GM12878 (cell line): ENCODE results near the gene ACADVL. TPM values are rescaled to one million over a fixed set of nuclear protein-coding genes. Genes with fewer than 3 reads are reported as not detected.

Experiments
- ATAC-seq: fragments of 200-7000 bp; cut with Tn5 transposase; 3 replicates; pipeline ENCODE4 v1.9.1; 2020; ENCODE audit warnings: mild to moderate bottlenecking, moderate library complexity
- BruUV-seq: library from RNA; stranded (reverse); fragments of 400-500 nt; replicated peaks from 2 replicates; lab custom pipeline; 2021; lab: Mats Ljungman, UMichigan
- CTCF ChIA-PET: fragments of 300-600 bp; sonication (Branson Sonifier 250); formaldehyde crosslinking; extraction: SDS; loops from one replicate; lab custom pipeline; 2021; ENCODE audit warnings: inconsistent platforms; lab: Yijun Ruan, JAX
- POLR2A ChIA-PET: fragments of 350-600 bp; formaldehyde crosslinking; extraction: SDS; loops from one replicate; lab custom pipeline; 2021; ENCODE audit warnings: inconsistent platforms; lab: Charles Lee
- RAD21 ChIA-PET: fragments of 300-600 bp; sonication (Branson Sonifier 250); formaldehyde crosslinking; loops from one replicate; lab custom pipeline; 2023; ENCODE audit warnings: antibody characterized with exemption; ENCODE audit not compliant: unreplicated experiment; lab: Charles Lee
- SMC1A ChIA-PET: fragments of 300-600 bp; sonication (Branson Sonifier 250); formaldehyde crosslinking; loops from one replicate; lab custom pipeline; 2023; ENCODE audit not compliant: unreplicated experiment, uncharacterized antibody; lab: Charles Lee
- DNase-seq: peaks from one replicate; pipeline ENCODE4 v3.0.0-alpha.2; 2011; ENCODE audit warnings: low read depth, low spot score
- FAIRE-seq: peaks from 3 replicates; lab custom pipeline; 2011; peaks lifted over from hg19 to GRCh38; lab: Jason Lieb, UNC
- H2AFZ ChIP-seq: 2 replicates; pipeline ENCODE4 v1.6.0; 2011; ENCODE audit warnings: low read depth, low read length, control low read depth; ENCODE audit not compliant: control insufficient read depth
- H3K27ac ChIP-seq: 2 replicates; pipeline ENCODE4 v1.5.1; 2011; ENCODE audit warnings: control low read depth; ENCODE audit not compliant: control insufficient read depth, insufficient read depth
- H3K27me3 ChIP-seq, 2 experiments: replicated peaks in 1 of 2; 2 replicates each; pipeline versions ENCODE4 v1.6.0 to v1.6.1; 2011; ENCODE audit warnings: low read length in 1 of 2; ENCODE audit not compliant: control insufficient read depth in 2 of 2, insufficient read depth in 2 of 2
- H3K36me3 ChIP-seq, 2 experiments: 2 replicates each; pipeline ENCODE4 v1.5.1; 2011; ENCODE audit warnings: low read length in 1 of 2; ENCODE audit not compliant: control insufficient read depth in 2 of 2, insufficient read depth in 2 of 2
- H3K4me1 ChIP-seq: 2 replicates; pipeline ENCODE4 v1.6.1; 2011; ENCODE audit warnings: mild to moderate bottlenecking, low read length, moderate library complexity, mixed read lengths; ENCODE audit not compliant: control insufficient read depth, insufficient read depth
- H3K4me2 ChIP-seq: 2 replicates; pipeline ENCODE4 v1.6.0; 2011; ENCODE audit warnings: control low read depth; ENCODE audit not compliant: control insufficient read depth, insufficient read depth
- H3K4me3 ChIP-seq: fragments of 200-600 bp; sonication (generic); 2 replicates; pipeline ENCODE4 v1.5.1; 2016
- H3K79me2 ChIP-seq: 2 replicates; pipeline ENCODE4 v1.6.0; 2011; ENCODE audit warnings: low read length; ENCODE audit not compliant: control insufficient read depth, insufficient read depth
- H3K9ac ChIP-seq: 2 replicates; pipeline ENCODE4 v1.8.0; 2011; ENCODE audit warnings: low read length, control low read depth, mixed read lengths; ENCODE audit not compliant: control insufficient read depth, insufficient read depth
- H3K9me3 ChIP-seq: replicated peaks from 3 replicates; pipeline ENCODE4 v1.5.1; 2011; ENCODE audit warnings: mild to moderate bottlenecking, low read length; ENCODE audit not compliant: control insufficient read depth, insufficient read depth
- H4K20me1 ChIP-seq: 2 replicates; pipeline ENCODE4 v1.6.0; 2011; ENCODE audit not compliant: control insufficient read depth, insufficient read depth
- BHLHE40 ChIP-seq, 2 experiments: fragments of 450-650 bp in 1 of 2; IDR thresholded peaks; 2 replicates each; pipeline ENCODE4 v1.6.1; 2011 to 2017; ENCODE audit warnings: low read depth in 2 of 2, borderline replicate concordance in 1 of 2, improper control_type of control experiment in 1 of 2, low read length in 1 of 2, mild to moderate bottlenecking in 1 of 2
- CHD1 ChIP-seq: IDR thresholded peaks from 2 replicates; pipeline ENCODE4 v1.6.1; 2012; ENCODE audit warnings: low read depth, low read length, improper control_type of control experiment
- CTCF ChIP-seq, 3 experiments: IDR thresholded peaks in 2 of 3; conservative IDR thresholded peaks in 1 of 3; 2 replicates each; pipeline ENCODE4 v1.5.1; 2011; ENCODE audit warnings: low read depth in 3 of 3, low read length in 3 of 3, mild to moderate bottlenecking in 3 of 3, control low read depth in 2 of 3, moderate library complexity in 2 of 3, inconsistent platforms in 1 of 3, mixed read lengths in 1 of 3; ENCODE audit not compliant: control insufficient read depth in 2 of 3, insufficient read depth in 1 of 3; ENCODE audit errors: extremely low read depth in 1 of 3
- HCFC1 ChIP-seq: fragments of 150-350 bp; IDR thresholded peaks from 2 replicates; pipeline ENCODE4 v1.6.1; 2014; ENCODE audit warnings: low read length
- MTA3 ChIP-seq: IDR thresholded peaks from 2 replicates; pipeline ENCODE4 v1.6.1; 2012; ENCODE audit warnings: low read length, inconsistent platforms, borderline replicate concordance
- MYC ChIP-seq: IDR thresholded peaks from 2 replicates; pipeline ENCODE4 v1.6.1; 2011; ENCODE audit warnings: mild to moderate bottlenecking, low read length, moderate library complexity, inconsistent platforms; ENCODE audit not compliant: insufficient read depth, insufficient replicate concordance, insufficient read length, severe bottlenecking
- SUZ12 ChIP-seq: fragments of 200-600 bp; sonication (generic); IDR thresholded peaks from one replicate; pipeline ENCODE4 v1.6.1; 2018; ENCODE audit warnings: antibody characterized with exemption, mild to moderate bottlenecking; ENCODE audit not compliant: unreplicated experiment
- WGBS: methylation state at CpG from one replicate; pipeline ENCODE4 v1.1.6; 2016; ENCODE audit warnings: low lambda C conversion rate; ENCODE audit not compliant: insufficient replicate concordance, insufficient coverage; ENCODE audit errors: missing lambda C conversion rate; 5-methylcytosine and 5-hydroxymethylcytosine counted together
- in situ Hi-C: fragments of 300-500 bp; cut with MboI; formaldehyde crosslinking; loops from 9 replicates; pipeline ENCODE4 v1.14.3; 2018; ENCODE audit warnings: mixed read lengths
- intact Hi-C: fragments of 100-400 bp; cut with micrococcal nuclease; formaldehyde crosslinking; loops from one replicate; pipeline ENCODE4 v1.14.2; 2022; ENCODE audit not compliant: unreplicated experiment
- polyA plus RNA-seq, 11 experiments: library from polyadenylated mRNA; depleted of rRNA in 4 of 11; unstranded in 6 of 11; stranded (reverse) in 5 of 11; fragments of >200 nt; fragmentation: Nextera tagmentation in 4 of 11; fragmentation: Illumina TruSeq in 1 of 11; extraction: Ambion mirVana in 4 of 11; extraction: Trizol in 1 of 11; gene quantifications; 1 replicate in 1 of 11; 2 replicates in 10 of 11; pipeline versions ENCODE4 v1.2.1 to v1.2.3, GENCODE V29; 2011 to 2016; ENCODE audit warnings: inconsistent platforms in 2 of 11, missing spikeins in 2 of 11, low read depth in 1 of 11
- total RNA-seq, 4 experiments: library from RNA; depleted of rRNA in 3 of 4; stranded (reverse); fragments of >200 nt in 3 of 4; fragmentation: Illumina TruSeq in 1 of 4; extraction: Trizol in 1 of 4; gene quantifications; 2 replicates each; pipeline versions ENCODE4 v1.2.1 to v1.2.3, GENCODE V29; 2013 to 2021

ACADVL gene
- total and polyA plus RNA-seq, 10 of the 15 experiments (the other 5 are each of a cell fraction or from before 2014, with no cell fraction given), result 25.4 to 232 (median 180) TPM

GRCh38 chr17:7186241-7186640 is 33.5 kb upstream of the ACADVL start:
- Histone ChIP-seq H2AFZ (no peak overlapping the region), H3K4me1 (no peaks in the 10 kb centered on the region), H3K27me3 (no peaks in the 10 kb centered on the region), H3K36me3 (no peaks in the 10 kb centered on the region), H3K9me3 (no peaks in the 10 kb centered on the region), H3K4me2 (no peak overlapping the region), H3K27ac (no peak overlapping the region), H3K9ac (no peak overlapping the region), H3K79me2 (no peaks in the 10 kb centered on the region), H4K20me1 (no peaks in the 10 kb centered on the region), H3K4me3 (no peak overlapping the region)
- FAIRE-seq (no peak), ATAC-seq (peak; percentile 73), DNase-seq (no peak)
- in situ Hi-C loops (no loop called here), intact Hi-C loops (no loop called here)
- no TSS peak for BruUV-seq
- ChIA-PET SMC1A (interaction anchor here (0.6 to 1.4 kb wide), 3 partner anchors 9 to 526 kb away, joined by 3 to 4 read pairs (median 3); no protein-coding TSS in a partner anchor), POLR2A (no interaction called here), RAD21 (no interaction called here), CTCF (interaction anchor here (0.7 to 1.8 kb wide), 3 partner anchors 9 to 141 kb away, joined by 3 to 12 read pairs (median 3); no protein-coding TSS in a partner anchor)
- 33% methylated on average over 7 of the region's 7 CpGs for WGBS
- TF ChIP-seq CTCF (IDR thresholded peaks at IDR 0.05 in 2 of 3, conservative IDR thresholded peaks at IDR 0.05 in 1 of 3; ENCODE audit: control insufficient read depth in 2 of 3, extremely low read depth in 1 of 3, insufficient read depth in 1 of 3, low read depth in 3 of 3, low read length in 3 of 3) (peak in 2 of 3 experiments; percentile 36 to 40; a peak in 3 of 6 replicates), CHD1 (no peak)

GRCh38 chr17:7190276-7190917 is 29.3 kb upstream of the ACADVL start:
- POLR2A ChIA-PET, result interaction anchor here (0.6 kb wide), 1 partner anchor 145 kb away, joined by 3 read pairs; no protein-coding TSS in a partner anchor
- H3K4me2 ChIP-seq, result no peak overlapping the region
- no peaks in the 10 kb centered on the region for H4K20me1 ChIP-seq
- no peaks in the 10 kb centered on the region for H3K4me1 ChIP-seq
- H2AFZ ChIP-seq, result no peak overlapping the region
- H3K27me3 ChIP-seq, result no peaks in the 10 kb centered on the region
- CTCF ChIA-PET, result no interaction called here
- intact Hi-C loops (no loop called here), in situ Hi-C loops (no loop called here)
- no peak for TF ChIP-seq HCFC1
- no peak for TF ChIP-seq MTA3
- no peak for TF ChIP-seq BHLHE40 (IDR thresholded peaks at IDR 0.05; ENCODE audit: borderline replicate concordance in 1 of 2, low read depth in 2 of 2, low read length in 1 of 2)
- TF ChIP-seq MYC, result no peak
- TF ChIP-seq SUZ12, result no peak
- H3K9ac ChIP-seq, result no peak overlapping the region
- no peak overlapping the region for H3K27ac ChIP-seq
- no peak overlapping the region for H3K4me3 ChIP-seq
- BruUV-seq, result no TSS peak
- DNase-seq (no peak), ATAC-seq (no peak), FAIRE-seq (no peak)
- H3K79me2 ChIP-seq, result no peaks in the 10 kb centered on the region
- no peaks in the 10 kb centered on the region for H3K36me3 ChIP-seq
- H3K9me3 ChIP-seq, result no peaks in the 10 kb centered on the region
- RAD21 ChIA-PET, result no interaction called here
- WGBS, result 51% methylated on average over 14 of the region's 14 CpGs
- SMC1A ChIA-PET, result no interaction called here
